PFSK-1 (cell line): ENCODE data around the gene RSL1D1.

Experiments
- FOXP2 ChIP-seq: optimal IDR thresholded peaks from 2 replicates; pipeline ENCODE3; 2011; ENCODE audit warnings: borderline replicate concordance, control low read depth, inconsistent platforms; ENCODE audit not compliant: insufficient read depth; ENCODE audit errors: extremely low read length, extremely low read depth
- POLR2AphosphoS5 ChIP-seq: IDR thresholded peaks from 2 replicates; pipeline ENCODE4 v1.6.1; 2012; ENCODE audit warnings: low read depth, mild to moderate bottlenecking, control low read depth, low read length, moderate library complexity
- REST ChIP-seq, 2 experiments: IDR thresholded peaks; 2 replicates each; pipeline versions ENCODE4 v1.6.1 to v1.8.0; 2011 to 2012; ENCODE audit warnings: low read depth in 2 of 2, low read length in 2 of 2, control low read depth in 1 of 2, inconsistent platforms in 1 of 2, mild to moderate bottlenecking in 1 of 2, moderate library complexity in 1 of 2; ENCODE audit not compliant: insufficient read depth in 1 of 2
- SIN3A ChIP-seq: IDR thresholded peaks from 2 replicates; pipeline ENCODE4 v1.6.1; 2012; ENCODE audit warnings: mild to moderate bottlenecking, low read length, moderate library complexity, borderline replicate concordance; ENCODE audit not compliant: insufficient read depth
- TAF1 ChIP-seq: IDR thresholded peaks from 2 replicates; pipeline ENCODE4 v1.6.1; 2012; ENCODE audit warnings: low read length, control low read depth, borderline replicate concordance; ENCODE audit not compliant: insufficient read depth

Gene RSL1D1

DNA sequence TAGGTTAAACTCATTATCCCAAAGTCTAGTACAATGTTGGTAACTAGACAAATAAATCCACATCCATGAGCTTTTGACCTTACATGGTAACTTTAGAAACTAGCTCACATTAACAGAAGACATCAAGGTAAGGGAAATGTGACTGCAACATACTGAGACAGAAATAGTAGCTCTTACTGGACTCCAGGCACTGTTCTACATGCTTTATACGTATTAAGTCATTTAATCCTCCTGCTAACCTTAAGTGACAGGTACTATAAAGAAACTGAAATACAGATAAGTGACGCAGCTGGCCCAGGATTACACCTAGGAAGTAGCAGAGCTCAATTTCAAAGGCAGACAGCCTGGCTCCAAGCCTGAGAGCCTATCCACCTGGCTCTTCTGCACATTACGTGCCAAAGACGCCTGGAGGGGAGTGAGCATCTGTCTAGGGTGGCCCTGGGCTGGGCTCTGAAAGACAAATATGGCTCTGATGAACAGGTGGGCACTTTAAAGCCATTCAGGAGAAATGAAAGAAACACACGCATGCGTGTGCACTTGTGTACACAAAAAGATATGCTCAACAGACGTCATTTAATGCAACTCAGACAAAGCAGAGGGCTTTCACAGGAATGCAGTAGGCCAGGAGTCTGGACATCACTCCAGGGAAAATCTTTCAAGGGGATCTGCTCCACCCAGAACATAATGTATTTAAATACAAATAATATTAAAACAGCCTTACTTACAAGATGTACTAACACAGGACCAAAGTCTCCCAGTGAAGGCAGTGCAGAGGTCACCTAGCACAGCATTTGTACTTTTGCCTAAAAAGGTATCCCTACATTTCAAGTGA is 58.7 kb downstream of the RSL1D1 start:
- TF ChIP-seq TAF1 (no peak), REST (IDR thresholded peaks at IDR 0.05; ENCODE audit: insufficient read depth in 1 of 2, low read depth in 2 of 2, low read length in 2 of 2) (no peak), POLR2AphosphoS5 (no peak), FOXP2 (no peak), SIN3A (no peak)

DNA sequence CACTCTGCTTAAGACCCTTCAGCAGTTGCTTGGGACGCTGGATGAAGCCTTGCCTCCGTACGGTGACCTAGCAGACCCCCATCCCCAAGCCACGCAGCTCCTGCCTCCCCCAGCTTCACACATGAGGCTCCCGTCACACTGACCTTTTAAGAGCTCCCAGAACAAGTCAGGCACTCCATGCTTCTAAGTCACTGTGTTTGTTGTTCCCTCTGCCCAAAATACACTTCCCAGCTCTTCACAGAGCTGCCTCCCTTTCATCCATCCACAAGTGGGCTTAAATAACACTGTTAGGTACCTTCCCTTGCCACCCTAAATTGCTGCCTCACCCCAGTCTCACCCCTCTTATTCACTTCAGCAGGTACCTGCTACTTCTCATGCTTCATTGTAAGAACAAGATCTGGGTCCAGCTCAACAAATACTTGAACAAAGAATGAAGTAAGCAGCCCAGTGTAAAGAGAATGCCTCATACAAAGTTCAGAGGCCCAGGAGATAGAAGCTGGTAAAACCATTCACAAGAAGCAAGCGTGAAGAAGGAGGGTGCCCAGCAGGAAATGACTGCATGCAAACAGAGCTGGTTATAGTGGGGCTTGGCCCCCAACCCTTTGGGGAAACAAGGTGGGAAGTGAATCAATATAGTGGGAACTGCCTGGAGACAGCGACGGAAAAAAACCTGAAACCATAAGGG is 60.1 kb downstream of the RSL1D1 start:
- TF ChIP-seq POLR2AphosphoS5 (no peak), SIN3A (no peak), TAF1 (no peak), REST (IDR thresholded peaks at IDR 0.05; ENCODE audit: insufficient read depth in 1 of 2, low read depth in 2 of 2, low read length in 2 of 2) (no peak), FOXP2 (no peak)

- TF ChIP-seq POLR2AphosphoS5 = no peak
- no peak for TF ChIP-seq FOXP2
- TF ChIP-seq SIN3A = no peak
- no peak for TF ChIP-seq REST (IDR thresholded peaks at IDR 0.05; ENCODE audit: insufficient read depth in 1 of 2, low read depth in 2 of 2, low read length in 2 of 2)
- TF ChIP-seq TAF1 = no peak
Measured at GRCh38 chr16:11788914-11789313, 62.4 kb downstream of the RSL1D1 start.

DNA sequence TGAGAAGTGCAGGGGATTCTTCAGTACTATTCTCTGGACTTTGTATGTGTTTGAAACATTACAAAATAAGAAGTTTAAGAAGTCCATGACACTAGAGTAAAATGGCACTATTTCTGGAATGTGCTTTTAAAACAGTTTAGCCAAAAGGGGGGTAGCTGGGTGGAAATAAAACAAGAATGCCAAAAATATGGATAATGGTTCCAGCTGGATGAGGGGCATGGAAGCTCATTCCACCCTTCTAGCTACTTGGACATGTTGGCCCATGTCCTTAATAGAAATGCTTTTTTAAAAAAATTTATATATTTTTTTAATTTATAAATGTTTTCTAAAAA is 67.3 kb downstream of the RSL1D1 start:
- TF ChIP-seq SIN3A (no peak), FOXP2 (no peak), REST (IDR thresholded peaks at IDR 0.05; ENCODE audit: insufficient read depth in 1 of 2, low read depth in 2 of 2, low read length in 2 of 2) (no peak), TAF1 (no peak), POLR2AphosphoS5 (no peak)
